SKM-1 (cell line): ENCODE measurements around the gene CABCOCO1.

Experiments used
- DNase-seq: peaks from one replicate; lab custom pipeline; 2025; ENCODE audit not compliant: unreplicated experiment; lab: John Stamatoyannopoulos, UW

The CABCOCO1 gene, protein sequence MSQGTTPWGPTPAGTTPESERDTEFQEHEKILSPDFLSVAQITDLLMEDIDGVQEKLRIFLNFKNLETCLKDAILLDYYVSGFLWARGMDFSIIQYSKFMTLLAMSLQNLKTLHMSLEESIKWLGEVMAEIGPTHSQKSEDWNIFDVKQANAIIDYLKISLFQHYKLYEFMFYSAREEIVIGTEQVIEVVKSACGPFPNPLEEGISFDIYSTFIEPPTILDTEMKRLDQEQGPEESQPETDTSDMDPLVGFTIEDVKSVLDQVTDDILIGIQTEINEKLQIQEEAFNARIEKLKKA

DNA sequence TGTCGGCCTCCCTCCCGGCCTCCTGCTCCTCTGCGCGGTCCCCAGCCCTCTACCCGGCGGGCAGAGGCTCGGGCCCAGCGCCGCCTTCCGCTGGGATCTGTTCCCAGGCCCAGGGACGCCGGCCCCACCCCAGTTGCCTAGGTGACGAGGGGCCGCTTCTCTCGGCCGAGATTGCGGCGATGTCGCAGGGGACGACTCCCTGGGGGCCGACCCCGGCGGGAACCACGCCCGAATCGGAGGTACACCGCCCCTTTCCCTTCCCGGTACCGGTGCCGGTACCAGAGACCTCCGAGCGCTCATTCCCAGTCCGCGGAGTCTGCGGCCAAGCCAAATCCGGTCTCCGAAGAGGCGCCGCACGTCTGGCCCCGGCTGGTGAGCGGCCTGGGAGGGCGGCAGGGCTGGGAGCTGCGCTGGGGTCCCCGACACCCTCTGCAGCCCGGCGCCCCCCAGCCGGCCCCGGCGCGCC, at the start of gene CABCOCO1:
Gene CABCOCO1, plus strand, starts transcription at position 136 of the 466 bp plus-strand sequence. Its CDS starts 44 bp downstream, at position 180.
- no peak for DNase-seq

DNA sequence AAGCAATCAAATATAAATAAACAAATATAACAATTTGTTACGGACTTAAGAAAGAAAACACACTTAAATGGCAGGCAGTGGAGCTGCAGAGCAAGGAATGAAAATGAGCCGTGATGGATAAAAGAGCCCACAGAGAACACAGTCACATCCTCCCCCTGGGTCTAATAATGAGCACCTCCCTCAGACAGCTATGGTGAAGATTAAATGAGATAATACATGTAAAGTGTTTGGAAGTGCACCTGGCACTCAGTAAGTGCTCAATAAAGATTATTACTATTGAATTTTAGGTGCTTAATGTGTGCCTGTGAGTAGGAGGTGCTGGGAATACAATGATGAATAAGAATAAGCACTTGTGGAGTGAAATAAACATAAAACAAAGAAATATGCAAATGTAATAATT, 49.1 kb upstream of the CABCOCO1 start:
- no peak for DNase-seq

DNA sequence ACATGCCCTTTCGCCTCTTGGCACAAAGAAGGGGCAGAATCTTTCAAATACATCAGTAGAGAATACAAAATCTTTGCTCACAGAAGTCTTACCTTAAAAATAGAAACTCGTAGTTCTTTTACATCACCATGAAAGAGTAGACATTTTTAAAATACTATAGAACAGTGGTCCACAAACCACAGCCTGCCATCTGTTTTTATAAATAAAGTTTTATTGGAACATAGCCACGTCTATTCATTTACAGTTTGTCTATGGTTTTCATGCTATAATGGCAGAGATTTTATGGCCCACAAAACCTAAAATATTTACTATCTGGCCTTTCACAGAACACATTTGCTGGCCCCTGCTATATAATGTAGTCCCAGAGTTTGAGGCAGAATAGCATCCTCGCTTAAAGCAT, 46.1 kb upstream of the CABCOCO1 start:
- no peak for DNase-seq

DNA sequence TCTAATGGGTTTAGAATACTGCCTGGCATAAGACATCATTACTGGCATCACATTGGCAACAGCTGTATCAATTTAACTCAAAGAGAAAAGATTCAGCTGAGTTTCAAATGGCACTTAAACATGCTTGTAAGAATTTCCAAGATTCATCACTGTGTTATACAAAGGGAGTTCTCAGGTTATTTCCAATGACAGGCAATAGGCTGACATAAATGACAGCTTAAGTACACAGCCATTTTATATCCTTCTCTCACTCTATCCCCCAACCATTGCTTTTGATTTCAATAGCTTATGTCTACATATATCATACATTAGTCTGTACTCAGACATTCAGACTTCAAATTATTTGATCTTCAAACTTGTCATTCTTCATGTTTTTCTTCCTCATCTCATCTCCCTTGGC, 45.5 kb upstream of the CABCOCO1 start:
- DNase-seq = no peak

DNA sequence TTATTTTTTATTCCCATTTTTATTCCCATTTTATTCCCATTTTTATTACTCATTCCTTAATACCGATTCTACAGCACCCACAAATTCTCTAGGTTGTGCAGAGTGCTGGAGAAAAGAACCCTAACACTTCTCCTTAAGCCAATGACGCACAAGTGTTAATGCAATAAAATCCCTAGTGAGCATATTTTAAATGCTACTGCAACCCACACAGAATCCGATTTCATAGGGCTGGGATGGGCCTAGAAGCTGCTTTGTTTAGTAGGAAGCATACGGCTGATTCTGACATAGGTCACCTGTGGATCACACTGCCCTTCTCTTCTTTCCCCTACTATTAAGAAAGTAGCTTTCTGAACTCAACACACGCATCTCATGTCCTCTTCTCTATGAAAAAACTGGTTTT, 45.1 kb upstream of the CABCOCO1 start:
- DNase-seq = no peak

DNA sequence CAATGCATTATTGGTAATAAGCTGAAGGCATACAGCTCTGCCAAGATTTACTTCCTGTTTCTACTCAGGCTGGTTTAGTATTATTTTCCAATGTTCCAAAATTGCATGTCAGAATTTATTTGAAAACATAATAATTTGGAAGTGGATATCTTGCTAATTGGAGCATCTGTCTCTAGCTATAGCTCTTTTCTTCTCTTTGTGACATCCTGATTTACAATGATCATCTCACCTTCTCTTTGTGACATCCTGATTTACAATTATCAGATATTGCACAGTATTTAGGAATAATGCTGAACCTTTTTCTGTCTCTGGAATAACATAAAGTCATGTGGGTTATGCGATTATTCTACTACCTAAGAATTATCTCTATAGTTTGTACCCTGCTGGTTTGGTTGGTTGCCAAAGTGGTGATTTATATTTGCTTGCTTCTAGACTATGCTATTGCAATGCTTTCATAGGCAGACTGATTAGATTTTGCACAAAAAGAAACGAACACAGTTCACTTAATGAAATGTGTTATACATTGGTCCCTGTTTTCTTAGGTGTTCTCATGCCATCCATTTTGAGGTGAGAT, 44.3 kb upstream of the CABCOCO1 start:
- no peak for DNase-seq

DNA sequence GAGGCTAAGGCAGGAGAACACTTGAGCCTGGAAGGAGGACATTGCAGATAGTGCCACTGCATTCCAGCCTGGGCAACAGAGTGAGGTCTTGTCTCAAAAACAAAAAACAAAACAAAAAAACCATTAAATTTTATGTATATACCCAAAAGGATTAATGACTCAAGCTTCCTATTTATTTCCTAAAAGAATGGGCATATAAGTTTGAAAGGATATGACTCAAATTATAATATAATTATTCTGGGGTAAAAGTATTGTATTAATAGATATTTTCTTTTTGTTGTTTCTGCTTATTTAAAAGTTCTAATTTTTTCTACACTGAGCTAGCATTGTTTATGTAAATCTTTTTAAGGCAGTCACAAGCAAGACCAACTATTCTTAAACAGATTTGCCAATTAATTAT, 42.2 kb upstream of the CABCOCO1 start:
- no peak for DNase-seq

DNA sequence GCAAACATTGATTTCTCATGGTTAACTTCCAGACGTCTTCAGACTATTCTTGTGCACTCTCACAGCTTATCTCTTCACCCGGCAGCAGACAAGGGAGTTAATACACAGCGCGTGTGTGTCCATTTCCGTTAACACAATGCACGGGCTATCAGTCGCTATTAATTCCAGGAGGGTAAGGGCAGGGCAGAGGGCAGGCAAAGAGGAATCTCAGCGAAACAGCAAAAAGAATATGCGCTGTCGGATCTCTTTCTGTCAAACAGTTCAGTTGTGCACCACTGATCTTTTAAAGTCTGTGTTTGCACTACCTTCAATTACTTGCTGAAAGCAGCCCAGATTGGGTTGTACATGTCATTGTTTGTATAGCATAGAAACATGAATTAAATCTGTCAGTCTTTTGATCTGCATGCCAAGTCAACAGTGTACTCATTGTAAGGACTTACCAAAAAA, 41.1 kb upstream of the CABCOCO1 start:
- DNase-seq = no peak

DNA sequence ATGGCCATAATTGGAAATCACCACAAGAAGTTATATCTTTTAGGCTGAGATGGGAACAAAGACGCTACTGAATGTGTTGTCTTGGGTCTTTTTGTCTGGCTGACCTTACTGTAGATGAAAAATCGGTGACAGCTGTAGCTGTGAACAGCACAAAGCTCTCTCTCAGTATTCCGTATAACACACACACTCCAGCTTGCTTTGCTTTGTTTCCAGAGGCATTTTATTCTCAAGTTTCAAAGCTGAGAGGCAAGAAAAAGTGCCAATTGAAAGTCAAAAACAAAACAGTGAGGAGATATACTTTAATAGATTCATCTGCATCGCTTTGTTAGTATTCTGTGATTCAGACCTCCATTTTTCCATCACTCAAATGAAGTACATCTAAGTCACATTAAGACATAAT, 39.6 kb upstream of the CABCOCO1 start:
- DNase-seq = no peak

DNA sequence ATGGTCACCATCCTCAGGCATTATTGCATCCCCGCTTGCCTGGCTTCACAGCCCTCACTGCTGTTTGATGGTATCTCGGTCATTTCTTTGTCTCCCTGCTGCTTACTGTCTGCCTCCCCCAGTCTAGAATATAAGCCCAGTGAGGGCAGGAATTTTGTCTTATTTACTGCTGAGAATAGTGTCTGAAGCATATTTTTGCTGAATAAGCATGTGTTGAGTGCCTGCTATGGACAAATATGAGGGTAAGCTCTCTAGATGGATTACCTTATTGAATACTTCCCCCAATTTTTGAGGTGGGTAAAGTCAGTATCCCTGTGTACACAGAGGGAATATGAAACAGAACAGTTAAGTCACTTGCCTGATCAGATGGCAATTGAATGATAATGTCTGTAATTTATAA, 36.5 kb upstream of the CABCOCO1 start:
- DNase-seq = no peak

DNA sequence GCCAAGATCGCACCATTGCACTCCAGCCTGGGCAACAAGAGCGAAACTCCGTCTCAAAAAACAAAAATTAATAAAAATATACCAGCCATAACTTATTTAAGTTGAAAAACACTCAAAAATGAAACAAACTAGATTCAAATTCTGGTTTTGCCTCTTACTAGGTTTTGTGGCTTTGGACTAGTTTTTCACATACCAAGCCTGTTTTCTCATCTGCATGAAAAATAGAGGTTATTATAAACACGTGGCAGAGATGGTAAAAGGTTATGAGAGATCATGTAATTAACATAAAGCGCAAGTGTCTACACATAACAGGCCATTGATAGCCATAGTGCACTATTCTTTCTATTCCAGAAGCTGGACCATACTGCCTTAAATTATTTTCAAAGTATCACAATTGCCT, 35.5 kb upstream of the CABCOCO1 start:
- no peak for DNase-seq

DNA sequence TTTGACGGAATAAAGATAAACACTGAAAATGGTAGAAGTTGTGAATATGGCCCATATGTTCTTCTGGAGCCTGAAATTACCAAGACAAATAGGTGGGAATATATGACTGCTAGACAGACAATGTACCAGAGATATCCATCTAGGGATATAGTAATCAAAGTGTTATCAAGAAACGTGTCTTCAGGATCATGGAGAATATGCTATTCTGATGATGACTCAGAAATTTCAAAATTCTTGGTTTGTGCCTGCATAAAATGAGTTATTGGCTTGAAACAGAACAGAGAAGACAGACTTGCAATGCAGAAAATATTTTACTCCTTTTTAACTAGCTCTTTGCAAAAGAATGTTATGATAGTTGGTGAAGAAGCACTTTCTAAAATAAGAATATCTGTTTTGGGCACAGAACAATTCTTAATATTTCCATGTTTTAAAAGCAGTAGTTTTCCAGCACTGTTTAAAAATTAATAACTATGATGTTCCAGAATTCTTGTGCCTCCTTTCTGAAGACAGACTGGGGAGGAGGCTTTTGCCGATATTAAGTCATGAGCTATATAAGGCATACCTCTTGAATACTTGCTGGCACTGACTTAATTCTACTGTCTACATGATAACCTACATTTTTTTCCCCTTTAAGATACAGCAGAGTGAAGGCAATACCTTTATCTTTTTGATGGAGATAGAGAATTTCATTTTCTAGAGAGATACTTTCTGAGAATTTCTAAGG, 34.4 kb upstream of the CABCOCO1 start:
- no peak for DNase-seq

DNA sequence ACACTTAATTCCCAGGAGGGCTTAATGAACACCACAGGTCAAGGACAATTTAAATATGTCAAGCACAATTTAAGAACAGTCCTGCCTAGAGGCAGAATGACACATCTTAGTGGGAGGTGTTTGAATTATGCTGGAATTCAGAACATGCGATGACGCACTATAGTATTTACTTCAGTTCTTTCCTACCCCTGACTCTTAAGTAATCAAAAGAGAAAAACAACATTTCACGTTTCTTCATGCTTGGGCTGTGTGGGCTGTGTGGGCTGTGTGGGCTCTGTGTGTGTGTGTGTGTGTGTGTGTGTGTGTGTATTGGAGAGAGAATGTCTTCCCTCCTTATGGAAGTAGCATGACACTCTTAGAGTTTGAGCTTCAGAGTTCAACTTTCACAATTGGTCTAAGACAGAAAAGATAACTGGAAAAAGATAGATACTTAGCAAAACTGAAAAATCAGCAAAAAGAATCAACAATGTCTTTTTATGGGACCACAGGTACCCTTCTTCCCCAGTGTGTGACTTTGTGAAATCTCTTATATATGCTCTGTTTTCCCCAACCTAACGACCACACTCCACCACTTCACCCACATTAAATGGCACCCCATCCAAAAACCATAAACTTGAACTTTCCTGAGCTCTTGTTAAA, 33.7 kb upstream of the CABCOCO1 start:
- no peak for DNase-seq

DNA sequence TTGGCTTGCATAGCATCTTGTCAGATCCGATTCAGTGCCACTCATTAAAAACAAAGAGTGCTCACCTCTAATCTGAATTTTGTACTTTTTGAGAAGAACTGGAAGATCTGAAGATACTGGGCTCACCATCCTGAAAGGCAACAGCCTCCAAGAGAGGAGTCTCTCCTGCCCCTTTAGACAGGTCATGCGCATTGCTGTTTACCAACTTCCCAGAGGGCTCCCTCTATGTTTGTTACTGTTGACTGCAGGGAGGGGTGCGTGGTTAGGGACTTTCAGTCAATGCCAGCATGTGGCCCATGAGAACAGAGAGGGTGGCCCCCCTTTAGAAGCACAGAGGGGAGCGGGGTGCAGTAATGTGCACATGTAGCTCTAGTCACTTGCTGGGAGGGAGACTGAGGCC, 33.2 kb upstream of the CABCOCO1 start:
- no peak for DNase-seq

DNA sequence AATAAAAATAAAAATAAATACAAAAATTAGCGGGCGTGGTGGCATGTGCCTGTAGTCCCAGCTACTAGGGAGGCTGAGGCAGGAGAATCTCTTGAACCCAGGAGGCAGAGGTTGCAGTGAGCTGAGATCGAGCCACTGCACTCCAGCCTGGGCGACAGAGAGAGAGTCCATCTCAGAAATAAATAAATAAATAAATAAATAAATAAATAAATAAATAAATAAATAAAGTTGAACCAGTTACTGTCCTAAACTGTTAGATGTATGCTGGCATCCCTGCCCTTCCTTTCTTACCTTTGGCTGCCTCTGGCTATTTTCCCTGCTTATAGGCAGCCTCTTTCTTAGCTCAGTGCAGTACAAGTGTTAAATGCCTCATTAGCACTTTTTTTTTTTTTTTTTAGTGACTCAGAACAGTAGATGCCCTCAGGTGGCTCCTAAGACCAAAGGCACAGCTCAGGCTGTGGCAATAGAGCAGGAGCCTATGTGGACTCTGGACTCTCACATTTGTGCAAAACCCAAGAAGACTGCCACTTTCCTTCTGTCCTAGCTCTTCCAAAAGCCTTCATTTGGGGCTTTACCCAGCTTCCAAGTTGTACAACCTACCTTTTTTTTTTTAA, 30.6 kb upstream of the CABCOCO1 start:
- DNase-seq = no peak

DNA sequence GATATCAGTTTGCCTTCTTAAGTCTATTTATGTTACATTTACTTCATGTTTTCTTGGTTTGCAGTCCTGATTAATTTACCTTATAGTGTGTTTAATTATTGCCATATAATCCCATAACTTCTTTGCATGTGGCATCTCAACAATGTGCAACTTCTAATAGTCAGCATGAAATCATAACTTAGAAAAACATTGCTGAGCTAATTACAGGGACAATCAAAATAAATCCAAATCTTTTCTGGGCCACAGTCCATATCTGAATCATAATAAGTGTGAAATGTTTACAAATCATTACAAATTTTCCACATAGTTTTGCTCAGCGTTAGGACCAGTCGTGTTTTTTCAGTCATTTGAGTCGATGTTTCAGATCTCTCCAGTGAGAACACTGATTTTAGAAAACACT, 29.1 kb upstream of the CABCOCO1 start:
- DNase-seq = no peak

DNA sequence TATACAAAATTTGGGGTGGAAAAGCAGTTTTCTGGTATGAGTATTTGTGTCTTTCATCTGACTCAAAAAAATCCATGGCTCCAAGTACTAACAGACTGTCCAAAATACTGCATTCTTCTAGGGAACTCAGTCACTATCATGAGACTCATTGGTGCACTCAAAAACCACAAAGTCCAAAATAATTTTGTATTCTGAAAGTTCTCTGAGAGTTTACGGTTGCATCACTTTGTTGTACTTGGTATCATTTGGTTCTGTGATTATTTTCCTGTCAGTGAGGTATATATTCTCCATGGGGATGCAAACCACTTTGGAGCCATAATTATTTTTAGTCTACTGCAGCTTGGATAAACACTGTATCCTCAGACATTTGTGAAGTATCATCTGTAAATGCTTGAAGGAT, 28.0 kb upstream of the CABCOCO1 start:
- no peak for DNase-seq

DNA sequence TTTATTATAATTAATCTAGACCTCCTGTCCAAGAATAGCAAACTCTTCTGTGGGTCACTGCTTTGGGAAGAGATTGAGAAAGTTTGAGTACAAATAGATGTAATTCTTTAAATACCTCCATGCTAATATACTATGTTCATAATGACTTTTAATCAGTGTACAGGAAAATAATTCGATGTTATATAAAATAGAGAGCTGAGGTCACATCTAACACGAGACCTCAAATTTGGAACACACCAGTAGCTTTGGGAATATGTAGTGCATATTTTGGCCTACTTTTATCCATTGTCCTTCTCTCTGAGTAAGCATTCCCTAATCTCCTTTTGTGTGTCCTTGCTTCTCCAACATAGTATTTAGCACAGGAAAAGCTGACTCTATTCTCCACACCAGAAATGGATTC, 27.3 kb upstream of the CABCOCO1 start:
- no peak for DNase-seq

DNA sequence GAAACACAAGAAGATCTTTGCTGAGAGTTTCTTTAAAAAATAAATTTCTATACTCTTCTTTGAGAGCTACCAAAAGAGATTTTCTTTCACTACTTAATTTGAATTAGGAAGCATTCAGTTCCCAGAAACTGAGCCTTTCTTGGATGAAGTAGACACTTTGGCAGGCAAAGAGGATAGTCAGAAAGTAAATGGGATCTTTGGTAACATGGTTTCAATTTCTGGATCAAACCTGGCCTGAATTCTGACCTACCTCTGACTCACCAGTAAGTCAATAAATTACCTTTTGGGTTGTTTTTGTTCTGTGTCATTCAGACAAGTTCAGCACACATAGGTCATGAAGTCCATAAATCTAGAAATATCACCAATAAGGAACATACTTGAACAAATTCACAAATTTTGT, 26.8 kb upstream of the CABCOCO1 start:
- DNase-seq = no peak

DNA sequence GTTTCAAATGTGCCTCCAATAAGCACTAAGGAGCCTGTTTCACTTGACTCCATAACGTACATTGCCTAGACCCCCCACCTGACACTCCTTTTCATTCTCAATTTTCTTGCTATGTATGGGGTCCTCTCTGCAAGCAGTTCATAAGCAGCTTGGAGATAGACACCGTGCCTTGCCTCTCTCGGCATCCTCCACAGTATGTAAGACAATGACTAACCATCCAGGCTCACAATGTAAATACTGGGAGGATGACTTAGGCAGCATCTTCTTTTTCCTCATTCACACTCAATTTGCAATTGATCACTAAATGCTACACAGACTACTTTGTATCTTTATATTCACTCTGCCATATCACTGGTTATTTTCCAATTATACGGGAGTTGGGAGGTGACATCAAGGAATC, 22.8 kb upstream of the CABCOCO1 start:
- DNase-seq = no peak

DNA sequence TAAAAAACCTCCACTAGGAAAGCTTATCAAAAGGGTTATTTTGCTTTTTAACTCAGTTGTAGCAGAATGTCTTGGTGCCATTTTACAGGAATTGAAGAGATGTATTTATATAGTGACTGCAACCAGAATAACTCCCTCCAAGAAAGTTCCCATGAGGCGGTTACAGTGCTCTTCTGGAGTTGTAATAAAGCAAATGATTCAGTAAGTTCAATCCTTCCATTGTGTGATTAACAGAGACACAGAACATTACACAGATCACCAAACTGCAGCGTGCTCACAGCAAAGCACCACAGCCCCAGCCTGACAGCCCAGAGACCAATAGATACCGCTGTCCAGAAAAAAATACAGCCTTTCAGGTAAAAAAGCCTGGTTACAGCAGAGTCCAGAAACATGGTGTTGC, 21.9 kb upstream of the CABCOCO1 start:
- no peak for DNase-seq
